GM19328 (cell line): Measurements from ENCODE around the gene MUCL3.
"Not testable (repeated sequence)": the region's sequence is repeated elsewhere in the genome, so short reads cannot be mapped to it uniquely, and the experiment has no call there.

Experiments used
- ATAC-seq: cut with Tn5 transposase; IDR thresholded peaks from one replicate; pipeline ENCODE4 v1.9.1; 2021; ENCODE audit warnings: mild to moderate bottlenecking, moderate library complexity; ENCODE audit not compliant: unreplicated experiment

The MUCL3 gene

GRCh38 chr6:30912746-30913520, 27.8 kb upstream of the MUCL3 start:
- ATAC-seq = no peak

DNA sequence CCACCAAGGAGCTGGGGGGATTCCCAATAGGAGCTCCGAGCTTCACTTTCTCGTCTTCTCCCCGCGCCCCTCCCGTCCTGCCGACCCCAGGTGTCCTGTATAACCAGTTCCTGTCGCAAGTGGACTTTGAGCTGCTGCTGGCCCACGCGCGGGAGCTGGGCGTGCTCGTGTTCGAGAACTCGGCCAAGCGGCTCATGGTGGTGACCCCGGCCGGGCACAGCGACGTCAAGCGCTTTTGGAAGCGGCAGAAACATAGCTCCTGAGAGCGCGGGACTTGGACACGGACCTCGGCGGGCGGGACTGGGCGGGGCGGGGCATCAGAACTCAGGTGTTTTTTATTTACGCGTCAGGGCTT, 27.1 kb upstream of the MUCL3 start:
- no peak for ATAC-seq

- peak; percentile 80 for ATAC-seq
Observed at GRCh38 chr6:30914076-30914853, 26.5 kb upstream of the MUCL3 start, which contains the start of gene VARS2. Gene VARS2, plus strand, starts transcription at chr6:30914238. Its CDS starts 599 bp downstream, at chr6:30914837.

GRCh38 chr6:30914854-30915590, 25.8 kb upstream of the MUCL3 start:
- no peak for ATAC-seq

DNA sequence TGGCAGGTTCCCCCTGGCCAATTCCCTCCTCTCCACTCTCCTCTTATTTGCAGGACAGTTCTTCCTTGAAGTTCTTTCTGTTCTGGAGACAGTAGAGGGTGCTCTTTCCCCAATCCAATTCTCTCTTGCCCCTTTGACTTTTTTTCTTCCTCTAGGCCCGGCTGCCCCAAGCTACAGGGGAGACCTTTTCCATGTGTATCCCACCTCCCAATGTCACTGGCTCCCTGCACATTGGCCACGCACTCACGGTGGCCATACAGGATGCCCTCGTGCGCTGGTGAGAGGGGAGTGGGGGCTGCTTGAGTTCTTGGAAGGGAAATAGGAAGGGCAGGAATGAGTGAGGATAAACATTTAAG, 25.2 kb upstream of the MUCL3 start:
- no peak for ATAC-seq

DNA sequence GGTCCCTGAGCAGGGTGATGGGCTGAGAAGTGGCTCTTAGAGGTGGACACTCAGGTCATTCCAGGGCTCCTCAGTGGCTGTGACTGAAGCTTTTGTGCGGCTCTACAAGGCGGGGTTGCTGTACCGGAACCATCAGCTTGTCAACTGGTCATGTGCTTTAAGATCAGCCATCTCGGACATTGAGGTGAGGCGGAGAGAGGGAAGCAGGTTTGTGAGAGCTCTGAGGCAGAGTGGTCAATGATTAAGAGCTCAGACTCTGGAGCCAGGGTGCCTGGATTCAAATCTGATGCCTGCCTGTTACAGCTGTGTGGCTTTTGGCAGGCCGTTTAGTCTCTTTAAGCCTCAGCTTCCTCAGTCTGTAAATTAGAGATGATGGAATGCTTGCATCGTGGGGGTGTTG, 23.7 kb upstream of the MUCL3 start:
- no peak for ATAC-seq

- no peak for ATAC-seq
Observed at GRCh38 chr6:30917487-30917886, 23.3 kb upstream of the MUCL3 start.

DNA sequence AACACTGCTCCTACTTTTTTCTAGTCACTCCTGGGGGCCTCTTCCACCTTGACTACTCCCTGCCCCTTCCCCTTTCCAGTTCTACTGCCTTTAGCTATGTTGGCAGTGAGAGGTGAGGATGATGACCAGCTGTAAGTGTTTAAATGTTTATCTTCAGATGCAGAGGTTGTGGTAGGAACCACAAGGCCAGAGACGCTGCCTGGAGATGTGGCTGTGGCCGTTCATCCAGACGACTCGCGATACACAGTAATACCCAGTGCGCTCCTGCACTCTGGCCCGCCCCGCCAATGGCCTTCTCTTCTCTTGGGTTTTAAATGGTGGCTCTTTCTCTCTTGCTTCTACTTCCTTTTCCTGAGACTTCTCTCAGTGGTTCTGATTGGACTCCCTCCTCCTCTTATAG, 22.1 kb upstream of the MUCL3 start:
- no peak for ATAC-seq

- no peak for ATAC-seq
Observed at GRCh38 chr6:30922447-30922852, 18.3 kb upstream of the MUCL3 start.

DNA sequence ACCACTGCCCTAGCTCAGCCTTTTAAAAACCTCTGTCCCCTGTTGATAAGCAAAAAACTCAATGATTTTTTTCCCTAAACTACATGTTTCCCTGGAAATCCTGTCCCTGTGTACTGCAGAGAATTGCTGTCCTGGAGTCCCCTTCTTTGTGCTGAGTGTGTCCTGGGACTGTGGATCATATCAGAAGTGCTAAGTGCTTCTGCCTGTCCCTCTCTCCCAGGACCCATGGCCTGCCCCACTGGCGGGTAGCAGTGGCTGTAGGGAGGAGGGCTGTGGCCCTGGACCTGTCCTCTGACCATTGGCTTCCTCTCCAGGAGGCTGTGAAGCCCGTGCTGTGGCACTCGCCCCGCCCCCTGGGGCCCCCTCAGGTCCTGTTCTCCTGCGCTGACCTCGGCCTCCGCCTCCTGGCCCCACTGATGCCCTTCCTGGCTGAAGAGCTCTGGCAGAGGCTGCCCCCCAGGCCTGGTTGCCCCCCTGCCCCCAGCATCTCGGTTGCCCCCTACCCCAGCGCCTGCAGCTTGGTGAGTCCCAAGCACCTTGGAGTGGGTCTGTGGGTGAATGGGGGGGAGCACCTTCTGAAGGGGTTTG, 16.6 kb upstream of the MUCL3 start:
- not testable (repeated sequence) for ATAC-seq

DNA sequence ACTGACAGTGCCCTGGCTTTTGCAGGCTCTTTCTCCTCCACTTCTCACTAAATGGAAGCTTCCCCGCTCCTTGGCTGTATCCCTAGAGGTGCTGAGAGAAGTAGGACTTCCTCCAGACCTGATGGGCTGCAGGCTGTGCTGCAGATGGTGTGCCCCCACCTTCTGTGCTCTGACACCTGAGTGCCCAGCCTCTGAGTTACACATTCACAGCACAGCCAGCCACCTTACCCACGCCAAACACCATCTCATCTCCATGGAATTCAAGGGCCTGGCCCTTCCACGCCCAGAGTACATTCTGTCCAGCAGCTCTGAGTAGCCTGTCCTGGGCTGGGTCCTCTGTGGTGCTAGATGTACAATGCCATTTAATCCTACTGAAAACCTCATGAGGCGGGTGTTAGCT, 14.1 kb upstream of the MUCL3 start:
- no peak for ATAC-seq

DNA sequence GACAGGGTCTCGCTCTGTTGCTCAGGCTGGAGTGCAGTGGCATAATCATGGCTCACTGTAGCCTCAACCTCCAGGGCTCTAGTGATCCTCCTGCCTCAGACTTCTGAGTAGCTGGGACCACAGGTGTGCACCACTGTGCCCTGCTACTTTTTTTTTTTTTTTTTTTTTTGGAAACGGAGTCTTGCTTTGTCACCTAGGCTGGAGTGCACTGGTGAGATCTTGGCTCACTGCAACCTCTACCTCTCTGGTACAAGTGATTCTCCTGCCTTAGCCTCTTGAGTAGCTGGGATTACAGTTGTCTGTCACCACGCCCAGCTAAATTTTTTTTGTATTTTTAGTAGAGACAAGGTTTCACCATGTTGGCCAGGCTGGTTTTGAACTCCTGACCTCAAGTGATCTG, 13.7 kb upstream of the MUCL3 start:
- ATAC-seq = not testable (repeated sequence)

DNA sequence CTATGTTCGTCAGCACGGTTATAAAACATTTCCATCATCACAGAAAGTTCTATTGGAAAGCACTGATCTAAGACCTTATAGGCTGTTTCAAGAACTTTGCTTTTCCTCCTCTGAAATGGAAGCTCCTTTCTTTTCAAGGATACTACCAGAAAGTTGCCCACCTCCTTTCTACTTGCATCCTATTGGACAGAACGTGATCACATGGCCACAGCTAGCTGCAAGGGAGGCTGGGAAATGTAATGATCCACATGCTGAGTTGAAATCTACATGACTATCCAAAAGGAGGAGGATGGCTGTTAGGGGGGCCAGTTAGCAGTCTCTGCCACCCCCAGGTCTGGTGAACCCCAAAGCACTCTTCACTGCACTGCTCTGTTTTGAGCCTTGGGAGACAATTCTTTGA, 12.1 kb upstream of the MUCL3 start:
- no peak for ATAC-seq

- no peak for ATAC-seq
Observed at GRCh38 chr6:30930506-30930905, 10.3 kb upstream of the MUCL3 start.

DNA sequence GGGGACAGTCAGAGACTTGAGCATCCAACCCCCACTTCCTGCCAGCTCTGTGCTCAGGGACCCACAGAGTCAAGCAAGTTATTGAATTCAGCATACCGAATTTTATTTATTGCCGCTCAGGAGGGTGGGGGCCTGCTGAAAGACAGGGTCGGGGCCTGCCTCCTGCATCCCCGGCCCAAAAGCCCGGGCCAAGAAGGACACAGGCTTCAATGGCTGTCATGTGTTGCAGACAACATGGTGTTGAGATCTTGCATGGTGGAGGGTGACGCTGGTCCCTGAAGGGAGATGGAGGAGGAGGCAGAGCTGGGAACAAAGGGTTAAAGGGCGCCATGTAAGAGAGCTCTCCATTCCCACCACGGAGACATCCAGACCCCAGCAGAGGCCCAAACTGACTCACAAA, 9.5 kb upstream of the MUCL3 start:
- ATAC-seq = no peak

DNA sequence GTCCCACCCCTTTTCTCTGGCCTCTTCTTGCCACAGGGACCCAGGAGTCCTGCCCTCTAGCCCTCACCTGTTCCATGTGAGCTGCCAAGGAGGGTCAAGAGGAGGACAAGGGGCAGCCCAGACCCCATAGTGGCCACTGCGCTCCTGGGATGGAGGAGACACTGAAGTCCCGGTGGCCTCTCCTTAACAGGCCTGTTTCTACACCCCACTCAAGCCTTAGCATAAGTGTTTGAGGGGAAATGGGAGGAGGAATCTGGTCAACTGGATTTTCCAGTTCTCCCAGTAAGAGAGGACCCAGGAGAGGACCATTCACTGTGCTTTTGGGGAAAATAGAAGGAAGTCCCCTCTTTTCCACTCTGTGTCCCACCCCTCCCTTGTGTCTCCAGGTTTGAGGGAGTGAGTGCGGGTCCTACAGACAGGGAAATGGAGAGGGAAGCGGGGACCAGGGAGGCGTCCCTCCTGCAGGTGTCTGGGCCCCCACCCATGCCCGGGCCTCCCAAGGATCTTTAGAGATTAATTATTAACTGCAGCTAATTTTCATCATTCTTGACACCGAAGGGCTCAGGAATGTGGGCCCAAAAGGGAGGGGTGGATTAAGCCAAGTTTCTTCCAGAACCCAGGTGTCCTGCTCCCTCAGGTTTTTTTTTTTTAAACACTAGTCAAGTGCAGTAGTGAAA, 8.7 kb upstream of the MUCL3 start, which contains the start of gene SFTA2:
Gene SFTA2, minus strand, starts transcription at position 202 of the 677 bp plus-strand sequence. Its CDS starts 74 bp downstream, at position 128.
- no peak for ATAC-seq

DNA sequence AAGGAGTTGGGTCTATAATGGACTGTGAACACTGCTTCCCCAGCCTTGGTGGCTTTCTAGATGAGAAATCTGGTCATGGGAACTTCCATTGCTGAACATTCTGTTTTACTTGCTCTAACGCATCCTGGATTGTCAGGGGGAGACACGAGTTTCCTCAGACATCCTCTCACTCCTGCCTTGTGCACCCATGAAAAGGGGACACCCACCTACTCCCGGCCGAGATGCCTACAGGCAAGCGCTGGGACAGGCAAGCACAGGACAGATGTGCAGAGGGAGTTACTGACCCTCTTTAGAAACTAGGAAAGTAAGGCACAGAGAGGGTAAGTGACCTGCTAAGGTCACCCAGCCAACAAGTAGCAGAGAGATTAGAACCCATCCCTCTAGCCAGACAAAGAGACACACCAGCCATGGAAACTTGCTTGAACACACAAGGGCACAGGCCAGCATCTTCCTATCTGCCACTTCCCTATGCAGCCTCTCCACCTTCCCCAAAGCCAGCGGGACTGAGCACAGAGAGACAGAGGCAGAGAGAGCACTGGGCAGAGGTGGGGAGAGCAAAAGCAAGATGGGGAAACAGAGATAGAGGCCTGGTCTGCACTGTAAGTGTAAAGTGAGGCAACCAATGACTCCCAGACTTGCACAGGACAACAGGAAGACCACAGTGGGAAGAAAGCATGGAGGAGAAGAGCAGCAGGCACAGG, 8.0 kb upstream of the MUCL3 start:
- no peak for ATAC-seq

GRCh38 chr6:30935018-30935417, 5.8 kb upstream of the MUCL3 start:
- ATAC-seq = no peak

GRCh38 chr6:30937265-30937664, 3.5 kb upstream of the MUCL3 start:
- no peak for ATAC-seq

GRCh38 chr6:30938730-30939129, 2.0 kb upstream of the MUCL3 start:
- ATAC-seq = no peak
